ENCODE results near the gene PIK3R5.
A peak's percentile ranks its signal among the peaks of the same experiment; 100 is the strongest.

The PIK3R5 gene

DNA sequence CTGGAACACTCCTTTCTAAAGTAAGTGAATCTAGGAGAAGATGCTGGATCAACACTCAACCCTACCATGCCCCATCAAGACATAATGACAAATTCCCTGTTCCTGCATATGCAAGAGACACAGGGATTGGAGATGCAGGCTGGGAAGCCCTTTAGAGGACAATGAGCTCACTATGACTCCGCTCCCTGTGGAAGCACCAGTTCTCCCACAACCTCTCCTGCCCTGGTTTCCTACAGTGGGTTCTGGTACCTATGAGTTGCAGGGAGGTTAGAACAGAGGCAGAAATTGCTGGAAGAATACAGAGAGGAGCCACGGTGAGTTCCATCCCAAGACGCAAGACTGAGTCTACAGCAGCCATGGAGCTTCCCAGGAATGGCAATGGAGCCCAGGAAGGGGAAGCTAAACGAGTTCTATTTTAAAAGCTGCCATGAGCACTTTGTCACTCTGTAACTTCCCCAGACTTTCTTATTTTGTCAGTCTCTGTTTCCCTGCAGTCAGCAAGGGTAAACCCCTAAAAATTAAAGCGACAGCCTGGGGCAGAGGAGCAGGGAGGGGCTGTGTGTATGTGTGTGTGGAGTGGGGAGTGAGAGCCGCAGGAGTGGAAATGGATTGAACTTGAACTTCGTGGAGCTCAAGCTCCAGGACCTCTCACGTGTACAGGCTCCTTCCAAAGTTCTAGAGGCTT, 55.8 kb downstream of the PIK3R5 start:
- no peak for TF ChIP-seq CREB1 (IDR thresholded peaks at IDR 0.05; ENCODE audit: low read depth)
- no peak for TF ChIP-seq RAD21 (IDR thresholded peaks at IDR 0.05; ENCODE audit: low read depth)

DNA sequence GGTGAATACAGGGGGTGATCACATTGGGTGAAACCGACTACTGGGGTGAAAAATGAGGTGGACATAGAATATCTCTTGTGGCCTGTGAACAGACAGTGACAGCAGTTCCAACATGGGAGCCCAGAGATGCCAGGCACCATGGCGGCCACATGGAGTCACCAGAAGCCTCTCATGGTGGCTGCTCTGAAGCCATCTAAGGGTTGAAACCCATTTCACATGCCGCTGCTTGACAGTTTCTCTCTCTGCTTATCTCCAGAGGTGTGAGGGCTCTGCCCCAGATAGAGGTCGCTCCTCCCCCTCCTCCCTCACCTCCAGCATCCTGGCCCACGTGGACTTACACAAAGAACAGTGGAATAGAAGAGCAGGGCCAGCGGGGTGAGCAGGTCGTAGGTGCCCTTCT, 60.2 kb downstream of the PIK3R5 start:
- TF ChIP-seq TEAD4 (IDR thresholded peaks at IDR 0.05) (no peak), EGR1 (IDR thresholded peaks at IDR 0.05) (no peak), ZBTB7A (IDR thresholded peaks at IDR 0.05; ENCODE audit: low read depth) (no peak), CREB1 (IDR thresholded peaks at IDR 0.05; ENCODE audit: low read depth) (no peak), TAF1 (IDR thresholded peaks at IDR 0.05; ENCODE audit: low read depth) (no peak), EP300 (IDR thresholded peaks at IDR 0.05; ENCODE audit: borderline replicate concordance) (no peak), RAD21 (IDR thresholded peaks at IDR 0.05; ENCODE audit: low read depth) (no peak), TCF12 (IDR thresholded peaks at IDR 0.05; ENCODE audit: low read depth) (no peak), CEBPB (IDR thresholded peaks at IDR 0.05) (no peak), FOXM1 (IDR thresholded peaks at IDR 0.05; ENCODE audit: borderline replicate concordance, low read depth) (no peak), NFIC (IDR thresholded peaks at IDR 0.05) (no peak), YY1 (IDR thresholded peaks at IDR 0.05; ENCODE audit: low read depth) (no peak)
- TF ChIP-seq, protein P1, sequence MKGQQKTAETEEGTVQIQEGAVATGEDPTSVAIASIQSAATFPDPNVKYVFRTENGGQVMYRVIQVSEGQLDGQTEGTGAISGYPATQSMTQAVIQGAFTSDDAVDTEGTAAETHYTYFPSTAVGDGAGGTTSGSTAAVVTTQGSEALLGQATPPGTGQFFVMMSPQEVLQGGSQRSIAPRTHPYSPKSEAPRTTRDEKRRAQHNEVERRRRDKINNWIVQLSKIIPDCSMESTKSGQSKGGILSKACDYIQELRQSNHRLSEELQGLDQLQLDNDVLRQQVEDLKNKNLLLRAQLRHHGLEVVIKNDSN (IDR thresholded peaks at IDR 0.05), result no peak
- TF ChIP-seq, protein P2, sequence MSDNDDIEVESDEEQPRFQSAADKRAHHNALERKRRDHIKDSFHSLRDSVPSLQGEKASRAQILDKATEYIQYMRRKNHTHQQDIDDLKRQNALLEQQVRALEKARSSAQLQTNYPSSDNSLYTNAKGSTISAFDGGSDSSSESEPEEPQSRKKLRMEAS (IDR thresholded peaks at IDR 0.05), result no peak
- TF ChIP-seq, protein P3, sequence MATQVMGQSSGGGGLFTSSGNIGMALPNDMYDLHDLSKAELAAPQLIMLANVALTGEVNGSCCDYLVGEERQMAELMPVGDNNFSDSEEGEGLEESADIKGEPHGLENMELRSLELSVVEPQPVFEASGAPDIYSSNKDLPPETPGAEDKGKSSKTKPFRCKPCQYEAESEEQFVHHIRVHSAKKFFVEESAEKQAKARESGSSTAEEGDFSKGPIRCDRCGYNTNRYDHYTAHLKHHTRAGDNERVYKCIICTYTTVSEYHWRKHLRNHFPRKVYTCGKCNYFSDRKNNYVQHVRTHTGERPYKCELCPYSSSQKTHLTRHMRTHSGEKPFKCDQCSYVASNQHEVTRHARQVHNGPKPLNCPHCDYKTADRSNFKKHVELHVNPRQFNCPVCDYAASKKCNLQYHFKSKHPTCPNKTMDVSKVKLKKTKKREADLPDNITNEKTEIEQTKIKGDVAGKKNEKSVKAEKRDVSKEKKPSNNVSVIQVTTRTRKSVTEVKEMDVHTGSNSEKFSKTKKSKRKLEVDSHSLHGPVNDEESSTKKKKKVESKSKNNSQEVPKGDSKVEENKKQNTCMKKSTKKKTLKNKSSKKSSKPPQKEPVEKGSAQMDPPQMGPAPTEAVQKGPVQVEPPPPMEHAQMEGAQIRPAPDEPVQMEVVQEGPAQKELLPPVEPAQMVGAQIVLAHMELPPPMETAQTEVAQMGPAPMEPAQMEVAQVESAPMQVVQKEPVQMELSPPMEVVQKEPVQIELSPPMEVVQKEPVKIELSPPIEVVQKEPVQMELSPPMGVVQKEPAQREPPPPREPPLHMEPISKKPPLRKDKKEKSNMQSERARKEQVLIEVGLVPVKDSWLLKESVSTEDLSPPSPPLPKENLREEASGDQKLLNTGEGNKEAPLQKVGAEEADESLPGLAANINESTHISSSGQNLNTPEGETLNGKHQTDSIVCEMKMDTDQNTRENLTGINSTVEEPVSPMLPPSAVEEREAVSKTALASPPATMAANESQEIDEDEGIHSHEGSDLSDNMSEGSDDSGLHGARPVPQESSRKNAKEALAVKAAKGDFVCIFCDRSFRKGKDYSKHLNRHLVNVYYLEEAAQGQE (IDR thresholded peaks at IDR 0.05; ENCODE audit: low read depth), result no peak

DNA sequence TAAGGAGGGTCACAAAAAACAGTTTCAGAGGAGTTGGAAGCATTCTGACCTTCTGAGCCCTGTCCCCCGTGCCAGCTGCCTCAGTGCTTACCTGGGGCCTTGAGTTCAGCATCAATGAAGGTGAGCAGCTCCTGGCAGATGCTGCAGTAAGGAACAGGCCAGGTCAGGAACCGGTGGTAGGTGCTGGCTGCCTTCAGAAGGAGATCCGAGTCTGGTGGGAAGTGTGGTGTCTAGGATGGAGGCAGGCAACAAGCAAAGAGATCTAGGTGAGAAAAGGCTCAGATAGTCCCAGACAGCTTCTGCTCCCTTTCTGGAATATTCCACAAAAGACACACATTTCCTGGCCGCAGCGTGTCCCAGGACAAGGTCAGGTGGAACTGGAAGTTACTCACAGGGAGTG, 60.8 kb downstream of the PIK3R5 start:
- TF ChIP-seq YY1 (IDR thresholded peaks at IDR 0.05; ENCODE audit: low read depth), result no peak
- TF ChIP-seq RAD21 (IDR thresholded peaks at IDR 0.05; ENCODE audit: low read depth), result no peak
- no peak for TF ChIP-seq EP300 (IDR thresholded peaks at IDR 0.05; ENCODE audit: borderline replicate concordance)
- TF ChIP-seq TEAD4 (IDR thresholded peaks at IDR 0.05), result no peak
- TF ChIP-seq NFIC (IDR thresholded peaks at IDR 0.05), result no peak
- TF ChIP-seq TAF1 (IDR thresholded peaks at IDR 0.05; ENCODE audit: low read depth), result no peak
- no peak for TF ChIP-seq ZBTB7A (IDR thresholded peaks at IDR 0.05; ENCODE audit: low read depth)
- TF ChIP-seq, protein P1 (IDR thresholded peaks at IDR 0.05), result no peak
- TF ChIP-seq, protein P2 (IDR thresholded peaks at IDR 0.05), result no peak

DNA sequence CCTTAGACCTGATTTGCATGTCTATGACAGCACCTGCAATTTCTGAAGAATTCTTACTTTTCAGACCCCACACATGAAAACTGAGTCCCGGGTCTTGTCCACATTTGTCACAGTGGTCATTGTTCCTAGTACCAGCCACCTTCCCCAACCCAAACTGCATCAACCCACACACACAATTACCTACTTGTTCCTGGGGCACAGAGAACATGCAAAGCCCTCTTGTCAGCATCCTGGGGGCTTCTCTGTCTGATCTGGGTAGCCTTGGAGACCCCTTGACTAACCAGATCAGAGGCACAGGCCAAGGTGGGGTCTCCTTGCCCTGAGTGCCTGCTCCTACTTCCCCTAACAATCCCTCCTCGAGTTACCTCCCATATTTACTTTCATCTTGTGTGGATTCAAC, 61.3 kb downstream of the PIK3R5 start:
- no peak for TF ChIP-seq TEAD4 (IDR thresholded peaks at IDR 0.05)
- TF ChIP-seq, protein P2 (IDR thresholded peaks at IDR 0.05), result no peak

DNA sequence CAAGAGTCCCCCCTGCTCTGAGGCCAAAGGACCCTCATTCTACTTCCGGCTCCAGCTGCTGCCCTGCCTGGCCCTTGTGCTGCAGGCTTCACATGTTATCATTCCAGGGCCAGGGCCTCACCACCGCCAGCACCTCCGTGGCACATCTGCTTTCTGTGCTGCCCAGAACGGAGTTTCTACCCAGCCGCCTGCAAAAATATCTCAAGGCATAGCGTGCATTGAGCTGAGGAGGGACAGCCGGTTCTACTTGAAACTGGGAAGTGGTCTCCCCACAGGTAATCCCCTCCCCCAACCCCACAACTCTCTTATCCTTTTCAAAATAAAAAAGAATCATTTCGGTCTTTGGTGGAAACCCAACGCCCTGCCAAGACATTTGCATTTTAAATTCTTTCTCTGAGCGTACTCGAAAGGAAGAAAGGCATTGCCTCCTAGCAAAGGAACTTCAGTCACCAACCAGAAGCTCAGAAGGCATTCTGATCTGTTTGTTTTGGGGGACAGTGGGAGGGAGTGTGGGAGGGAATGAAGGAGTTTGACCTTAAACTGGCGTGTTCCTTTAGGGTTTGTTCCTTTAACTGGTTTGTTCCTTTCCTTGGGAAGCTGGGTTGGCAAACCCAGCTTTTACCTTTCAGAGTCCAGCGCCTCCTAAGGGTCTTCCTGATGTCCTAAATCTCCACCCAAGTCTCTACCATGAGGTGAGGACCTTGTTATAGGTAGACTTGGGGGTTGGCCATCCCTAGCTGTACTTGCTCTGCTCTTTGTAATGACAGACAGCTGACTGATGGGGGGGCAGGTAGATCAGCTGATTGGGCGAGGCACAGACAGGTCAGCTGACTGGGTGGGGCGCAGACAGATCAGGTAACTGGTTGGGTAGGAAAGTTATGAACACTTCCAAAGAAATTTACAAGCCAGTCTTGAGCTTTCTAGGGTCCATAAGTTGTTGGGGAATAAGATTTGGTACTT, 64.6 kb downstream of the PIK3R5 start:
- TF ChIP-seq RAD21 (IDR thresholded peaks at IDR 0.05; ENCODE audit: low read depth), result no peak
- TF ChIP-seq, protein P1 (IDR thresholded peaks at IDR 0.05), result peak; percentile 81

DNA sequence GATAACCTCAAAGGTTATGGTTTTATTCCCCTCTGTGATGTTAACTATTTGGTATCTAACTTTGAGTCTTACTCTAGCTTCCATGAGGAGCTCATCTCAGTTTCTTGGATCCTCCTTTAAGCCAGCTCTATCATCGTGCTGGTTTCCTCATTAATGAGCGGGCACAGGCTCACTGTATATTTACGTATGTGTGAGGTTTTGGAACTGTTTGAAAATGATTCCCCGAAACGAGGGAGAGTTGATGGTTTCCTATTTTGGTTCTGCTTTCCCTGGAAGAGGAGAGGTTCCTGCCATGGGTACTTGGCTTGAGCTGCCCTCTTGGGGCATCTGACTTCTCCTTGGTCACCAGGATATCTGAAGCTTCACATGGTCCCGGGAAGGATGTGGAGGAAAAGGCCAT, 65.3 kb downstream of the PIK3R5 start:
- TF ChIP-seq FOXM1 (IDR thresholded peaks at IDR 0.05; ENCODE audit: borderline replicate concordance, low read depth), result no peak
- TF ChIP-seq, protein P3 (IDR thresholded peaks at IDR 0.05; ENCODE audit: low read depth), result no peak
- TF ChIP-seq EP300 (IDR thresholded peaks at IDR 0.05; ENCODE audit: borderline replicate concordance), result no peak

Measured in Ishikawa (cell line).